ENCODE results near the gene MEGF6.

MEGF6 gene

GRCh38 chr1:3522112-3522511 lies 89.2 kb downstream of the MEGF6 start:
- no peak for DNase-seq (ENCODE audit: low read depth in 1 of 2, low spot score in 1 of 2)

DNA sequence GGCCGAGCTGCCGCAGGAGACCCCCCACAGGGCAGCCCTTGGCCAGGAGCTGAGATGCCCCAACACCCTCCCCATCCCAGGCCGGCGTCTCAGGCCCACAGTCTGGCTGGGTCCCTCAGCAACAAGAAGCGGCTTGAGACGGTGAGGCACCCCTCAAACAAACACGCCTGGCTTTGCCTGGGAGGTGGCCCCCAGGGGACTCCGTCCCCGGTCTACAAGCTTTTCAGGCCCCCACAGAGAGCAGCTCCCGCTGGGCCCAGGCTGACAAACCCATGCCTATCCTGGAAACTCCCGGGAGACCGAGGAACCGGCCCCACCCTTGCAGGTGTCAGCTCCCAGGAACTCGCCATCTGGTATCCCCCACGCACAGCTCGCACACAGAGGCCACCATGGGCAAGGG lies 89.9 kb downstream of the MEGF6 start:
- no peak for DNase-seq (ENCODE audit: low read depth in 1 of 2, low spot score in 1 of 2)

- DNase-seq (ENCODE audit: low read depth in 1 of 2, low spot score in 1 of 2), result no peak
Observed at GRCh38 chr1:3520419-3521378, 90.6 kb downstream of the MEGF6 start.

DNA sequence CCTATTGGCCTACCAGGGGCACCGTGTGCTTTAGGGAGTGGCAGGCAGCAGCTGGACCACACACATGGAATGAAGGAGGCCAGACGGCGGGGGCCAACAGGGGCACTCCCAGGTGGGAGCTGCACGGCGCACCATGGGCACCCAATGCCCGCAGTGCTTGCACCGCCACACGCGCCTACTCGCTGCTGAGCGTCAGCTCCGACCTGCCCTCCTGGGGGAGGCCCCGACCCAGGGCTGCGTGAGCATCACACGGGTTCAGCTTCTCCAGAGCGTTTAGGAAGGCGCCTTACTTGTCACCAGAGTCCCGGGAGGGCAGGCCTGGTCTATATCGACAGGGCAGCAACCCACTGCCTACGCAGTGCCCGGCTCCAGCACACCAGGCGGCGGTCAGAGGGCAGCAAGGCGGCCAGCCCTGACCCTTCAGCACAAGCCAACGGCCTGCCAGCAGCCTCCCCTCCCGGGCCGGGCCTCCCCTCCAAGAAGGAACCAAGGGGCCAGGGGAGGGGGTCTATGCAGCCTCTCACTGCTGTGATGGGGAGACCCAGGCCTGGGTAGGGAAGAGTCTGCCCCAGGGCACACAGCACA lies 91.9 kb downstream of the MEGF6 start:
- no peak for DNase-seq (ENCODE audit: low read depth in 1 of 2, low spot score in 1 of 2)

DNA sequence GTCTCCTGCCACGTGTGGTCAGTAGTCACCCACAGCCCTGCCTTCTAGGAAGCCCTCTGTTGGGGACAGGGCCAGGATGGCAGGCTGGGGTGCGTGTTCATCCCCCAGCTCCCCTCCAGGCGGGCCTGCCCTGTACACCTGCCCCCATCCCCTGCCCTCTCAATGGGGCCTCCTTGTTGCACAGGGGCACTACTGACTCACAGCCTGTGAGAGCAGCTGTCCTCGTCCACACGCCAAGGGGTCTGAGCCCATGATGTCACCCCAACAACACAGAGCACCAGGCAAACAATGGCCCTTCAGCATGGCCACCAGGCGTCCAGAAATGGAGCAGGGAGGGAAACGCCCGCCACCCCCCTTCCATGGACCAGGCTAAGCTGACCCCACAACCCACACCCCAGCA lies 92.6 kb downstream of the MEGF6 start:
- no peak for DNase-seq (ENCODE audit: low read depth in 1 of 2, low spot score in 1 of 2)

- DNase-seq (ENCODE audit: low read depth in 1 of 2, low spot score in 1 of 2), result no peak
Observed at GRCh38 chr1:3518256-3518655, 93.1 kb downstream of the MEGF6 start.

- no peak for DNase-seq (ENCODE audit: low read depth in 1 of 2, low spot score in 1 of 2)
Observed at GRCh38 chr1:3516911-3517675, 94.2 kb downstream of the MEGF6 start.

DNA sequence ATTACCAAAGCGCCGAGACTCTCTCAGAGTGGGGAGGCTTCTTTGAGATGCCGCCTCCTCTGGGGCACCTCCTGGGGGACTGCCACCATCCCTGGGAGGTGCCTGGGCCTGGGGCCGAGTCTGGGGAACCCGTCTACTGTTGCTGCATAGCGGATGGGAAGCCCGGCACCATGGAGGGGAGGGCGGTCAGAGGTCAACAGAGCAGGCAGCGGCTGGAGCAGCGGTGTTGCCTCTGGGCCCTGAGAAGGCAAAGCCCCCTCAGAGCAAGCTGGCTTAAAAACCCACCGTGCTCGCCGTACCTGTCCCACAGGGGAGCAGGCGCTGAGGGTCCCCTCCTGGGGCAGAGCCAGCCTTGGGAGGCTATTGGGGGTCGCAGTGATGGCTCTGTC lies 94.8 kb downstream of the MEGF6 start:
- DNase-seq (ENCODE audit: low read depth in 1 of 2, low spot score in 1 of 2), result no peak

- no peak for DNase-seq (ENCODE audit: low read depth in 1 of 2, low spot score in 1 of 2)
Observed at GRCh38 chr1:3515774-3516480, 95.4 kb downstream of the MEGF6 start.

DNA sequence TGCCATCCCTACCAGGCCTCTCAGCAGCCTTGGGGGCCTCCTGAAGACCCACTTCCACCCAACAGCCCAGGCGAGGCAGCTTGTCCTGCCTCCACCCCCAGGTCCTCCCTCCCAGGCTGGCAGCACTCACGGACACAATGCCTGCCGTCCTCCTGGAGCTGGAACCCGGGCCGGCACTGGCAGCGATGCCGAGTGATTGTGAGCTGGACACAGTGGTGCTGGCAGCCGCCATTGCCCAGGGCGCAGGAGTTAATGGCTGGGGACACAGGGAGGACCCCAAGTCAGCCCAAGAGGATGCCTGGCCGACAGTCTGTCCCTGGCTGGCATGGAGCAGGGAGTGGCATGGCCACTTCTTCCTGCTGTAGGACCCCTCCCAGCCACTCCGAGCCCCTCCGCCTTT lies 96.0 kb downstream of the MEGF6 start:
- DNase-seq (ENCODE audit: low read depth in 1 of 2, low spot score in 1 of 2), result no peak

GRCh38 chr1:3514404-3514803 lies 96.9 kb downstream of the MEGF6 start:
- DNase-seq (ENCODE audit: low read depth in 1 of 2, low spot score in 1 of 2), result no peak

DNA sequence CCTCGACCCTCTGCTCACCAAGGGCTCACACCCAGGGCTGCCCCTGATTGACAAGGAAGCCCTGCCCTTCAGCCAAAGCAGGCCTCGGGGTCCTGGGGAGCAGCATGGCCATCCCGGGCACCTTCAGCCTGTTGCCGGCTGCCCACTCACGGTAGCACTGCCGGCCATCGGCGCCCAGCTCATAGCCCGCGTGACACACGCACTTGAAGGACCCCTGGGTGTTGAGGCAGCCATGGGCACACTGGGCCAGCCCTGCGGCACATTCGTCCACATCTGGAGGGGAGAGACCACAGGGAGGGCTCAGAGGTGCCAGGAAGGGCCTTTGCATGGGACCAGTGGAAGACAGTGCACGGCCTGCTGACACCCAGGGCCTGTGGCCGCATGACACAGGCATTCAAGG lies 99.5 kb downstream of the MEGF6 start:
- DNase-seq (ENCODE audit: low read depth in 1 of 2, low spot score in 1 of 2), result no peak

GRCh38 chr1:3511306-3511705 lies 100.0 kb downstream of the MEGF6 start:
- no peak for DNase-seq (ENCODE audit: low read depth in 1 of 2, low spot score in 1 of 2)

DNA sequence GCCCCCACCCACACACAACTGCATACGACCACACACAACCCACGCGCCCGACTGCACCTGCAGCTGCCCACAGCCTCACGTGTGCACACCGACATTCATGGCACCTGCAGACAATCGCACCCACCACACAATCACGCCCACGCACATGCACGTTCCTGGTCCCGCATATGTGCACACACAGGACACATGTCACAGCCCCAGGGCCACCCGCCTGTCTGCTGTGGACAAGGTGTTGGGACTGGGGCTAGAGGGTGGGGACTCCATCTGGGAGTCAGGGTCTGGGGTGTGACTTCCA lies 100.4 kb downstream of the MEGF6 start:
- no peak for DNase-seq (ENCODE audit: low read depth in 1 of 2, low spot score in 1 of 2)

DNA sequence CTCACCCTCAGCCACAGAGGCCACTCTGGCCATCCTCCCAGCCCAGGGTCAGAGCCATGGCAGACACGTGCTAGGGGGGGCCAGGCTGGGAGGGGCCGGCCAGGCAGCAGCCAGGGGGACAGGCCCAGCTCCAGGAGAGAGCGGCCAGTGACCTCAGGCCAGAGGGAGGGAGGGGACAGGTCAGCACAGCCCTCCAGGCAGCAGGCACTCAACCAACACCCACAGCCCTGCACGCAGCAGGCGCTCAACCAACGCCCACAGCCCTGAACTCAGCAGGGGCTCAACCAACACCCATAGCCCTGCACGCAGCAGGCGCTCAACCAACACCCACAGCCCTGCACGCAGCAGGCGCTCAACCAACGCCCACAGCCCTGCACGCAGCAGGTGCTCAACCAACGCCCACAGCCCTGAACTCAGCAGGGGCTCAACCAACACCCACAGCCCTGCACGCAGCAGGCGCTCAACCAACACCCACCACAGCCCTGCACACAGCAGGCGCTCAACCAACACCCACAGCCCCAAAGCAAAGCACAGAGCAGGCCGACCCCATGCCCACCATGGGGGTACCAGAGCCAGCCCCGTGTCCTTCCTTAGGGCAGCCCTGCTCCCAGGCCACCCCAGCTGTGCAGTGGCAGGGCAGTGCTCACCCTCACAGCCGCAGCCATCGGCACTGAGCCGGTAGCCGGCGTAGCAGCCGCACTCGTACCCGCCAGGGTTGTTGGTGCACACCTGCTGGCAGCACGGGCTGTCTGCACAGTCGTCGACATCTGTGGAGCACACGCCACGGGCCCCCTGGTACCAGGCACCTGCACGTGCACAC lies 101.0 kb downstream of the MEGF6 start:
- no peak for DNase-seq (ENCODE audit: low read depth in 1 of 2, low spot score in 1 of 2)

DNA sequence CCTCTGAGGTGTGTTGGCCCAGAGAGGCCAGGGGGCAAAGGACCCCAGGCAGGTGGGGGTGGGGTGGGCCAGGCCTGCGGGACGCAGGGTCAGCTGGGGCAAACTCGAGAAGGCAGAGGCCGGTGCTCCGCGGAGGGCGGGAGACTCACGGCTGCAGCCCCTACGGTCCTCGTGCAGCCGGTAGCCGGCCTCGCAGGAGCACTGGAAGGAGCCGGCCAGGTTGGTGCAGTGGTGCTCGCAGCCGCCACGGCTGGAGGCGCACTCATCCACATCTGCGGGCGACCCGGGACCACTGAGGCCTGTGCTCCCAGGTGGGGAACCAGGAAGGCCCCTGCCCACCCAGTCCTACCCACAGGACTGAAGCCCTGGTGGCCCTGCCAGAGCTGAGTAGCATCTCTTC lies 101.6 kb downstream of the MEGF6 start:
- DNase-seq (ENCODE audit: low read depth in 1 of 2, low spot score in 1 of 2), result no peak

DNA sequence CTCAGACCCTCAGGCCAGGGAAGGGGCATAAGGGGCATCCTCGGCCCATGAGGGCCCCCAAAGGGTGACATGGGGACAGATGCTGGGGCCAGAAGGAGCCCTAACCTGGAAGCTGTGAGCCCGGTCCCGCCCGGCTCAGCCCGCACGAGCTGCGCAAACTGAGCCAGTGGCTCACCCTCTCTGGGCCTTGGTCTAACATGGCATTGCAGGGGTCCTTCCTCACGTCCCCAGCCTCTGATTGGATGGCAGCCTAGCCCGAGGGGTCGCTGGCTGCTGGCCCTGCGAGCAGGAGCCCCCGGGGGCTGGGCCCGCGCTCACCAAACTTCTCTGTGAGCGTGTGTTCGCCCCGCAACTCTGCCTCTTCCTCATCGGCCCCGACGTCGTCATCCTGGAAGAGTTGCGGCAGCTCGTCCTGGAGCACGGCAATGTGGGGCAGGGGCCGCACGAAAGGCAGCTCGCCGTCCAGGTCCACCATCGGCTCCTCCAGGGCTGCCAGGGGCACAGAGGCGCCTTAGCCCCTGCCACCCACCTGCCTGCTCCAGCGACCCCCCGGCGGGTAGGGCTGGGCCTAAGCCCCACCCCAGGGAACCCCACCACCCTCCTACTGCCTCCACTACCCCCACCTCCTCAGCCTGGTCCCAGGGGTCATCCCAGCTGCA lies 102.4 kb downstream of the MEGF6 start:
- no peak for DNase-seq (ENCODE audit: low read depth in 1 of 2, low spot score in 1 of 2)

DNA sequence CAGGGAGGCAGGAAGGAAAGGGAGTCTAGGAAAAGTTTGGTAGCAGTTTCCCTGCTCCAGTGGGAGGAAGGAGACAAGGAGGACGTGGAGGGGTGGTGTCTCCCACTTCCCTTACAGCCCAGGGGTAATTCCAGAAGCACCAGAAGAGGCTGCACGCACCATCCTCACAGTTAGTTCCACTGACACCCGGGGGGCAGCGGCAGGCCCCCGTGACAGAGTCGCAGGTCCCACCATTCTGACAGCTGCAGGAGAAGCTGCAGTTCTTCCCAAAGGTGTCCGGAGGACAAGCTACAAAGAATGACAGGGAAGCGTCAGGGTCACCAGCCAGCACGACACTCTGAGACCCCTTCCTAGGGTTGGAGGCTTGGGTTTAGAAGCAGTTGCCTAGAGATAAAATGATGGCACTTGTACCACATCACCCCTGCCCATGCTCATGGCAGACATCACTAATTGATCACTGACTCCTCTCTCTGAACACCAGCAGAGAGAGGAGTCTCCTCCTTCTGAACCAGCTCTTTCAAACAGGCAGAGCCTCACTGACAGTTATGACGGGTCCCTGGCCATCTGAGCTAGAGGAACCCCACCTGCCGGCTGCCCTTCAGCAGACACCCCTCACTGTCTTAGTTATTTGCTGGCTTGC lies 103.6 kb downstream of the MEGF6 start:
- DNase-seq (ENCODE audit: low read depth in 1 of 2, low spot score in 1 of 2), result no peak

- no peak for DNase-seq (ENCODE audit: low read depth in 1 of 2, low spot score in 1 of 2)
Observed at GRCh38 chr1:3506943-3507342, 104.4 kb downstream of the MEGF6 start.

DNA sequence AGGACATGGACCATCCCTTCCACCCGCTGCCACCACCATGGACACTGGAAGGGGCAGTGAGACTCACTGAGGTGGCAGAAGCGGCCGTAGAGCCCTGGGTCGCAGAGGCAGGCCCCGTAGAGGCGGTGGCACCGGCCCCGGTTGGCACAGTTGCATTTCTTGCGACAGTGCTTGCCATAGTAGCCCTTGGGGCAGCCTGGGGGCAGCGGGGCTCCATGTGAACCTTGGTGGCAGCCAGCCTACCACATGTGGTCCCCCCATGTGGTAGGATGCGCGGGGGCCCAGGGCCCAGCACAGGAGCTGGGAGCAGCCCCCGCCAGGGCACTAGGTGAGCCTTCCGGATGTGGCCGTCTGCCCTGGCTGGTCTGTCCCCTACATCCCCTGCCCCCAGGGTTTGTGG lies 105.3 kb downstream of the MEGF6 start:
- no peak for DNase-seq (ENCODE audit: low read depth in 1 of 2, low spot score in 1 of 2)

All from activated CD4-positive, alpha-beta T cell treated with anti-CD3 and anti-CD28 coated beads, Interleukin-2, amount 50 U/mL, for 24 hours (primary cell).